OCI-LY3 (cell line): ENCODE measurements around the gene CTU2.

Experiments used
- H2AFZ ChIP-seq: fragments of 200-600, 300-600 bp; shearing (Covaris generic); 2 replicates; pipeline ENCODE4 v1.6.0; 2014; ENCODE audit warnings: antibody characterized with exemption, low read depth, low read length
- H3K27ac ChIP-seq: fragments of 200-600, 300-600 bp; sonication (generic); 2 replicates; pipeline ENCODE4 v1.5.1; 2014; ENCODE audit warnings: mild to moderate bottlenecking, low read length, moderate library complexity, mixed read lengths
- H3K27me3 ChIP-seq: fragments of 200-600, 300-600 bp; sonication (generic); 2 replicates; pipeline ENCODE4 v1.6.1; 2014; ENCODE audit warnings: low read depth, low read length, mixed read lengths
- H3K36me3 ChIP-seq: fragments of 200-600, 300-600 bp; sonication (generic); replicated peaks from 2 replicates; pipeline ENCODE3; 2014; ENCODE audit warnings: low read depth, low read length, mixed read lengths
- H3K4me1 ChIP-seq: fragments of 300-600, 200-600 bp; sonication (generic); 2 replicates; pipeline ENCODE4 v1.6.1; 2014; ENCODE audit warnings: low read length, mixed read lengths
- H3K4me2 ChIP-seq: fragments of 200-600, 300-600 bp; sonication (generic); 2 replicates; pipeline ENCODE4 v1.6.1; 2014; ENCODE audit warnings: low read length, mixed read lengths
- H3K4me3 ChIP-seq: fragments of 300-600, 200-600 bp; sonication (generic); 2 replicates; pipeline ENCODE4 v1.5.1; 2014; ENCODE audit warnings: antibody characterized with exemption, mild to moderate bottlenecking, low read length, moderate library complexity
- H3K79me2 ChIP-seq: fragments of 300-600, 200-600 bp; shearing (Covaris generic); 2 replicates; pipeline ENCODE4 v1.6.1; 2014; ENCODE audit warnings: mild to moderate bottlenecking, low read length, mixed read lengths
- H3K9ac ChIP-seq: fragments of 300-600, 200-600 bp; shearing (Covaris generic); 2 replicates; pipeline ENCODE4 v1.6.0; 2014; ENCODE audit warnings: mild to moderate bottlenecking, low read length, moderate library complexity
- H3K9me3 ChIP-seq: fragments of 200-600, 300-600 bp; shearing (Covaris generic); 2 replicates; pipeline ENCODE4 v1.6.1; 2014; ENCODE audit warnings: low read length, mixed read lengths; ENCODE audit not compliant: insufficient read depth
- H4K20me1 ChIP-seq: fragments of 200-600, 300-600 bp; sonication (generic); 2 replicates; pipeline ENCODE4 v1.6.1; 2016; ENCODE audit warnings: low read length, mixed read lengths; ENCODE audit not compliant: insufficient read depth
- EZH2phosphoT487 ChIP-seq: fragments of 200-600 bp; shearing (Covaris generic); IDR thresholded peaks from 2 replicates; pipeline ENCODE4 v1.6.1; 2018; ENCODE audit warnings: antibody characterized with exemption, mixed run types, low read depth
- TF ChIP-seq, protein P1 (sequence below): fragments of 200-600, 300-600 bp; sonication (generic); IDR thresholded peaks from 2 replicates; pipeline ENCODE4 v1.5.1; 2014; ENCODE audit warnings: antibody characterized with exemption, low read length, low read depth

Gene CTU2

DNA sequence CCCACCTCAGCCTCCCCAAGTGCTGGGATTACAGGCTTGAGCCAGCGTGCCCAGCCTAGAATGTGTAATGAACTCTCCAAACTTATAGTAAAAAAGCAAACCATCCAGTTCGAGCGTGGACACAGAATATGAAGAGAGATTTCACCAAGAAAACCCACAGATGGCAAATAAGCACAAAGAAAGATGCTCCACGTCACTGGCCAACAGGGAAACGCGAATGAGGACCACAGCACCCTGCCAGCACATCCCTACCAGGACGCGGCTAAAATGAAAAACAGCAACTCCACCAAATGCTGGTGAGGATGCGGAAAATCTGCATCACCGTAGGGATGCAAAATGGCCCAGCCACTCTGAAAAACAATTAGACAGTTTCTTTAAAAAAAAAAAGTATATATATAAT is 44.8 kb upstream of the CTU2 start:
- Histone ChIP-seq H2AFZ (no peak overlapping the region), H3K27ac (no peak overlapping the region), H3K4me2 (peak overlapping the region; percentile 34), H3K9me3 (no peaks in the 10 kb centered on the region), H4K20me1 (peaks cover 33% of the 10 kb centered on the region), H3K79me2 (peaks cover 48% of the 10 kb centered on the region), H3K36me3 (peaks cover 38% of the 10 kb centered on the region), H3K27me3 (no peaks in the 10 kb centered on the region), H3K4me3 (0 out of 2 replicates have a peak overlapping the region, but pooled peaks have one; percentile 8), H3K4me1 (peaks cover 24% of the 10 kb centered on the region), H3K9ac (no peak overlapping the region)
- TF ChIP-seq EZH2phosphoT487, result no peak
- TF ChIP-seq, protein P1, sequence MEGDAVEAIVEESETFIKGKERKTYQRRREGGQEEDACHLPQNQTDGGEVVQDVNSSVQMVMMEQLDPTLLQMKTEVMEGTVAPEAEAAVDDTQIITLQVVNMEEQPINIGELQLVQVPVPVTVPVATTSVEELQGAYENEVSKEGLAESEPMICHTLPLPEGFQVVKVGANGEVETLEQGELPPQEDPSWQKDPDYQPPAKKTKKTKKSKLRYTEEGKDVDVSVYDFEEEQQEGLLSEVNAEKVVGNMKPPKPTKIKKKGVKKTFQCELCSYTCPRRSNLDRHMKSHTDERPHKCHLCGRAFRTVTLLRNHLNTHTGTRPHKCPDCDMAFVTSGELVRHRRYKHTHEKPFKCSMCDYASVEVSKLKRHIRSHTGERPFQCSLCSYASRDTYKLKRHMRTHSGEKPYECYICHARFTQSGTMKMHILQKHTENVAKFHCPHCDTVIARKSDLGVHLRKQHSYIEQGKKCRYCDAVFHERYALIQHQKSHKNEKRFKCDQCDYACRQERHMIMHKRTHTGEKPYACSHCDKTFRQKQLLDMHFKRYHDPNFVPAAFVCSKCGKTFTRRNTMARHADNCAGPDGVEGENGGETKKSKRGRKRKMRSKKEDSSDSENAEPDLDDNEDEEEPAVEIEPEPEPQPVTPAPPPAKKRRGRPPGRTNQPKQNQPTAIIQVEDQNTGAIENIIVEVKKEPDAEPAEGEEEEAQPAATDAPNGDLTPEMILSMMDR, result no peak

DNA sequence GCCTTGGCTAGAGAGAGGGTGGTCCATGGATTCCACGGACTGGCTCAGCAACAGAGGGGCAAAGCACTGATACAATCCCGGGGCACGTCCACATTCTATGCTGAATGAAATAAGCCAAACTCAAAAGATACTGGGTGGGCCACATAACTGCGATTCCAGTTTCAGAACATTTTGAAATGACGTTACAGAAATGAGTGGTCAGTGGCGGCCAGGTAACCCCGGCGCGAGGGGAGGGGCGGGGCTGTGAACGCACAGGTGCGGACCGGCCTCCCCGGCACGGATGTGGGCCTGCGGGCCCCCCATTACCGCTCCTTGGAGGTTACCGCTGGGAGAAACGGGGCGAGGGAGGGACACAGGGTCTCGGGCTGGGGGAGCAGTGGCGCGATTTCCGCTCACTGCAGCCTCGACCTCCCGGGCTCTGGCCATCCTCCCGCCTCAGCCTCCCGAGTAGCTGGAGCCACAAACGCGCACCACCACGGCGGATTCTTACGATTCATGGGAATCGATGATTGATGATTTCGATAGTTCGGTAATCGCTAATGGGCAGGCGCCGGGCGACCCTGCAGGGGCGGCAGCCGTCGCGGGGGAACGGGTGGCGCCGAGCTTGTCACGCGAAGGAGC is 44.0 kb upstream of the CTU2 start:
- Histone ChIP-seq H3K9me3 (no peaks in the 10 kb centered on the region), H3K4me1 (peaks cover 24% of the 10 kb centered on the region), H3K4me2 (peak overlapping the region; percentile 69), H3K36me3 (peaks cover 31% of the 10 kb centered on the region), H4K20me1 (peaks cover 29% of the 10 kb centered on the region), H3K27me3 (no peaks in the 10 kb centered on the region), H3K9ac (peak overlapping the region; percentile 89), H3K27ac (peak overlapping the region; percentile 72), H2AFZ (peak overlapping the region; percentile 53; the same call in 1 of the 2 replicates), H3K79me2 (peaks cover 48% of the 10 kb centered on the region), H3K4me3 (peak overlapping the region; percentile 85)
- TF ChIP-seq, protein P1, result no peak
- no peak for TF ChIP-seq EZH2phosphoT487

DNA sequence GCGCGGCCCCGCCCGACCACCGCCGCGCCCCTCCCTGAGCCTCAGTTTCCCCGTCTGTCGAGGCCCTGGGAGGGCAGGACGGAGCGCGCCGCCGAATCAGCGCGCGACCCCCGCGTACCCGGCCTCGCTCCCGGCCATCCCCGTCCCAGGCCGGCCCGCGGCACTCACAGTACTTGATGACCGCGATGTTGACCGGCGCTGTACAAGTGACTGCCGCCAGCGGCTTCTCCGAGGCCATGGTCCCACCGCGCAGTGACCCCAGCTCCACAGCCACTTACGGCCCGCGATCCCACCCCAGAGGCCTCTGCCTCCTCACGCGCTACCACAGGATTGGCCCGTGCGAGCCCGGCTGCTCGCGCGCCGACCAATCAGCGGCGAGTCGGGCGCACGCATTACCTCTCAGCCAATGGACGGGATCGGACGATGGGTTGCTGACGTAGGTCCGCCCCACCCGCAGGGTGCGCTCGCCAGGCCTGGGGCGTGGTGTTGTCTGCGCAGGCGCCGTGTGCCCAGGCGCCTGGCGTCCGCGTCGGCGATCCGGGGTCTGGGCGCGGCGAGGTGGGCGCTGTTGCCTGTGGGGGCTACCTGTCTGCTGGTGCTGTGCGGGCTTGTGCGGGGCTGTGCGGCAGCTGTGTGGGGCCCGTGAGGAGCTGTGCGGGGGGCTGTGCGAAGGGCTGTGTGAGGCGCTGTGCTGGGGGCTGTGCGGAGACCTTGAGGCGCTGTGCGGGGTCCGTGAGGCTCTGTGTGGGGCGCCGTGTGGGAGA is 43.3 kb upstream of the CTU2 start, which contains the start of gene MVD:
Gene MVD (minus strand): TSS at position 249 of the 764 bp plus-strand sequence. CDS start 11 bp downstream, at position 238.
- no peak for TF ChIP-seq EZH2phosphoT487
- TF ChIP-seq, protein P1, result no peak
- Histone ChIP-seq H3K4me2 (peak within 1 kb of the TSS; percentile 77), H2AFZ (peak within 1 kb of the TSS; percentile 65; the same call in 1 of the 2 replicates), H3K27ac (peak within 1 kb of the TSS; percentile 72), H3K4me1 (peaks cover 24% of the 10 kb centered on the region), H3K79me2 (peaks cover 42% of the 10 kb centered on the region), H3K4me3 (peak within 1 kb of the TSS; percentile 85), H3K27me3 (no peaks in the 10 kb centered on the region), H3K9me3 (no peaks in the 10 kb centered on the region), H3K36me3 (peaks cover 24% of the 10 kb centered on the region), H3K9ac (peak within 1 kb of the TSS; percentile 89), H4K20me1 (peaks cover 24% of the 10 kb centered on the region)

DNA sequence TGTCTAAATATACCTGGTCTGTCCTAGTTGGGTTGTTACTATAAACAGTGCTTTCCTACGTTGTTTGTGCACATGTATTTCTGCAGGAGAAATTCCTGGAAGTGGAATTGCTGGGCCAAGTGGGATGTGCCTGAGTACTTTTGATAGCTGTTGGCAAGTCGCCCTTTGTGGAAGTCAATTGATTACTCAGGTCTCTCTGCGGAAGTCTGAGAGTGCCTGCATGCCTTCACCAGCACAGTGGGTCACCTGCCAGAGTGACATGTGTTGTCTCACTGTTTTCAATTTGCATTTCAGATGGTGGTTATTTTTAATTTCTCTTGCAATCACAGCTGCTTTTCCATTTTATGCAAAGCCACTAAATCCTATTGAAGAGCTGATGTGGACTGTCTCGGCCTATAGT is 41.2 kb upstream of the CTU2 start:
- Histone ChIP-seq H3K27ac (no peak overlapping the region), H3K4me2 (peak overlapping the region; percentile 13; the same call in 1 of the 2 replicates), H3K9me3 (no peaks in the 10 kb centered on the region), H3K4me3 (no peak overlapping the region), H3K4me1 (peaks cover 24% of the 10 kb centered on the region), H3K27me3 (no peaks in the 10 kb centered on the region), H2AFZ (no peak overlapping the region), H3K36me3 (peaks cover 15% of the 10 kb centered on the region), H4K20me1 (peaks cover 8% of the 10 kb centered on the region), H3K79me2 (peaks cover 24% of the 10 kb centered on the region), H3K9ac (no peak overlapping the region)
- TF ChIP-seq EZH2phosphoT487, result no peak
- TF ChIP-seq, protein P1, result no peak
